Endothelial cell of umbilical vein (primary cell): ENCODE data around the gene THRSP. TPM values are rescaled to one million over a fixed set of nuclear protein-coding genes. Genes with fewer than 3 reads are reported as not detected.

ENCODE experiments used
- BruUV-seq: library from RNA; stranded (reverse); fragments of 400-500 nt; replicated peaks from 2 replicates; lab custom pipeline; 2021; lab: Mats Ljungman, UMichigan
- CTCF ChIA-PET: fragments of 300-600, 350-600 bp; sonication (Branson Sonifier 250); formaldehyde crosslinking; loops from one replicate; lab custom pipeline; 2021; ENCODE audit warnings: antibody characterized with exemption, inconsistent platforms; lab: Charles Lee
- POLR2A ChIA-PET: fragments of 300-600, 350-600 bp; sonication (Branson Sonifier 250); formaldehyde crosslinking; loops from one replicate; lab custom pipeline; 2021; ENCODE audit warnings: antibody characterized with exemption, inconsistent platforms; lab: Charles Lee
- DNase-seq: peaks from one replicate; pipeline ENCODE4 v3.0.0-alpha.2; 2011; ENCODE audit warnings: low read depth, low spot score
- FAIRE-seq: peaks from 2 replicates; lab custom pipeline; 2011; peaks lifted over from hg19 to GRCh38; lab: Jason Lieb, UNC
- H2AFZ ChIP-seq: 2 replicates; pipeline ENCODE4 v1.6.0; 2012; ENCODE audit warnings: low read depth, low read length, control low read depth, inconsistent platforms
- H3K27ac ChIP-seq: 2 replicates; pipeline ENCODE4 v1.5.1; 2011; ENCODE audit warnings: low read depth, mild to moderate bottlenecking, control low read depth, low read length, moderate library complexity; ENCODE audit not compliant: insufficient read depth
- H3K27me3 ChIP-seq, 2 experiments: 2 replicates each; pipeline versions ENCODE4 v1.6.0 to v1.6.1; 2011; ENCODE audit warnings: low read length in 2 of 2, mixed read lengths in 1 of 2; ENCODE audit not compliant: control insufficient read depth in 2 of 2, insufficient read depth in 2 of 2
- H3K36me3 ChIP-seq, 2 experiments: 2 replicates in 1 of 2; 3 replicates in 1 of 2; pipeline ENCODE4 v1.5.1; 2011; ENCODE audit warnings: low read length in 2 of 2, mild to moderate bottlenecking in 1 of 2, moderate library complexity in 1 of 2; ENCODE audit not compliant: control insufficient read depth in 2 of 2, insufficient read depth in 2 of 2; ENCODE audit errors: extremely low read depth in 1 of 2
- H3K4me1 ChIP-seq: 3 replicates; pipeline ENCODE4 v1.5.1; 2011; ENCODE audit warnings: mild to moderate bottlenecking, low read length; ENCODE audit not compliant: control insufficient read depth, insufficient read depth; ENCODE audit errors: extremely low read depth
- H3K4me2 ChIP-seq: 2 replicates; pipeline ENCODE4 v1.6.1; 2011; ENCODE audit warnings: low read length, control low read depth, mixed read lengths; ENCODE audit not compliant: insufficient read depth
- H3K4me3 ChIP-seq, 3 experiments: fragments of 200-600 bp in 1 of 3; sonication (generic), shearing (Covaris generic) in 1 of 3; replicated peaks in 1 of 3; 2 replicates each; pipeline ENCODE4 v1.5.1; 2011 to 2016; ENCODE audit warnings: control low read depth in 3 of 3, low read length in 3 of 3, mild to moderate bottlenecking in 2 of 3, inconsistent platforms in 1 of 3, low read depth in 1 of 3, moderate library complexity in 1 of 3; ENCODE audit not compliant: insufficient read depth in 1 of 3
- H3K79me2 ChIP-seq: 2 replicates; pipeline ENCODE4 v1.6.0; 2012; ENCODE audit warnings: low read length, inconsistent platforms; ENCODE audit not compliant: control insufficient read depth, insufficient read depth
- H3K9ac ChIP-seq: replicated peaks from 2 replicates; pipeline ENCODE3; 2011; ENCODE audit warnings: low read length, control low read depth; ENCODE audit not compliant: insufficient read depth; ENCODE audit errors: extremely low read depth
- H3K9me1 ChIP-seq: replicated peaks from 3 replicates; pipeline ENCODE4 v1.6.0; 2011; ENCODE audit warnings: mild to moderate bottlenecking, low read length; ENCODE audit not compliant: control insufficient read depth, insufficient read depth; ENCODE audit errors: extremely low read depth
- H3K9me3 ChIP-seq: replicated peaks from 2 replicates; pipeline ENCODE4 v1.5.1; 2012; ENCODE audit warnings: low read length, inconsistent platforms; ENCODE audit not compliant: control insufficient read depth, insufficient read depth
- H4K20me1 ChIP-seq: replicated peaks from 2 replicates; pipeline ENCODE3; 2011; ENCODE audit warnings: mild to moderate bottlenecking, low read length; ENCODE audit not compliant: control insufficient read depth, insufficient read depth; ENCODE audit errors: extremely low read depth
- EZH2 ChIP-seq: IDR thresholded peaks from 2 replicates; pipeline ENCODE4 v1.6.1; 2012; ENCODE audit warnings: borderline replicate concordance, low read depth, mild to moderate bottlenecking, moderate library complexity, low read length, inconsistent platforms; ENCODE audit not compliant: severe bottlenecking
- FOS ChIP-seq: IDR thresholded peaks from 2 replicates; pipeline ENCODE4 v1.6.1; 2011; ENCODE audit warnings: mild to moderate bottlenecking, low read length, moderate library complexity, borderline replicate concordance; ENCODE audit not compliant: insufficient read depth
- GATA2 ChIP-seq: IDR thresholded peaks from 2 replicates; pipeline ENCODE4 v1.7.0; 2011; ENCODE audit warnings: low read depth, mild to moderate bottlenecking, moderate library complexity, mixed read lengths, low read length; ENCODE audit not compliant: insufficient read length, insufficient read depth
- JUN ChIP-seq: IDR thresholded peaks from 2 replicates; pipeline ENCODE4 v1.6.1; 2011; ENCODE audit warnings: borderline replicate concordance, low read depth; ENCODE audit not compliant: insufficient read length, insufficient read depth
- MYC ChIP-seq: IDR thresholded peaks from one replicate; pipeline ENCODE4 v1.6.1; 2011; ENCODE audit warnings: mild to moderate bottlenecking, low read depth, low read length
- POLR2A ChIP-seq: IDR thresholded peaks from 2 replicates; pipeline ENCODE4 v1.6.1; 2012; ENCODE audit warnings: low read depth, mild to moderate bottlenecking, control low read depth, low read length
- POLR2AphosphoS5 ChIP-seq: IDR thresholded peaks from 2 replicates; pipeline ENCODE4 v1.6.1; 2012; ENCODE audit warnings: low read depth, mild to moderate bottlenecking, control low read depth, low read length, moderate library complexity; ENCODE audit not compliant: insufficient read depth
- dilution Hi-C: fragments of 300-500 bp; cut with MboI; formaldehyde crosslinking; loops from one replicate; pipeline ENCODE4 v1.15.0; 2019; ENCODE audit warnings: low sequenced_read_pairs; ENCODE audit not compliant: extremely low pct_ligation_motif_present
- intact Hi-C: fragments of 100-400 bp; cut with micrococcal nuclease; formaldehyde crosslinking; loops from one replicate; pipeline ENCODE4 v1.10.0; 2022
- polyA plus RNA-seq, 4 experiments: library from polyadenylated mRNA; depleted of rRNA in 3 of 4; stranded (reverse) in 3 of 4; unstranded in 1 of 4; fragments of >200 nt; gene quantifications; 2 replicates each; pipeline versions ENCODE4 v1.2.1 to v1.2.3, GENCODE V29; 2011 to 2012; ENCODE audit warnings: missing spikeins in 1 of 4
- total RNA-seq: library from RNA; stranded (reverse); gene quantifications from 2 replicates; pipeline ENCODE4 v1.2.3, GENCODE V29; 2021
- TF ChIP-seq, protein P1 (sequence below): IDR thresholded peaks from 2 replicates; pipeline ENCODE4 v1.6.1; 2011; ENCODE audit not compliant: insufficient read depth, insufficient read length
- TF ChIP-seq, protein P2 (sequence below), 2 donors: IDR thresholded peaks; 1 replicate in 1 of 2; 2 replicates in 1 of 2; pipeline ENCODE4 v1.5.1; 2011; ENCODE audit warnings: low read length in 2 of 2, mild to moderate bottlenecking in 2 of 2, moderate library complexity in 2 of 2, control low read depth in 1 of 2, inconsistent platforms in 1 of 2, low read depth in 1 of 2; ENCODE audit not compliant: insufficient read depth in 1 of 2; ENCODE audit errors: extremely low read depth in 1 of 2

THRSP gene
- total and polyA plus RNA-seq, 2 donors (not counting 3 experiments of a cell fraction or from before 2014, with no cell fraction given): not detected

- ChIA-PET POLR2A (no interaction called here), CTCF (interaction anchor here (4.3 kb wide), 1 partner anchor 12 kb away, joined by 34 read pairs; no protein-coding TSS in a partner anchor)
- Histone ChIP-seq H4K20me1 (no peaks in the 10 kb centered on the region), H3K27me3 (no peaks in the 10 kb centered on the region), H3K9me3 (no peaks in the 10 kb centered on the region), H3K4me1 (peaks cover 13% of the 10 kb centered on the region), H3K9me1 (no peaks in the 10 kb centered on the region), H3K36me3 (no peaks in the 10 kb centered on the region), H3K27ac (no peak overlapping the region), H3K4me3 (no peak overlapping the region), H3K4me2 (no peak overlapping the region), H3K9ac (no peak overlapping the region), H2AFZ (no peak overlapping the region), H3K79me2 (no peaks in the 10 kb centered on the region)
- FAIRE-seq (no peak), DNase-seq (no peak)
- TF ChIP-seq JUN: no peak
- no peak for TF ChIP-seq POLR2AphosphoS5
- no peak for TF ChIP-seq GATA2
- no peak for TF ChIP-seq EZH2
- no peak for TF ChIP-seq MYC
- no peak for TF ChIP-seq FOS
- TF ChIP-seq, protein P1, sequence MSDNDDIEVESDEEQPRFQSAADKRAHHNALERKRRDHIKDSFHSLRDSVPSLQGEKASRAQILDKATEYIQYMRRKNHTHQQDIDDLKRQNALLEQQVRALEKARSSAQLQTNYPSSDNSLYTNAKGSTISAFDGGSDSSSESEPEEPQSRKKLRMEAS: no peak
- TF ChIP-seq POLR2A: no peak
- TF ChIP-seq, protein P2, sequence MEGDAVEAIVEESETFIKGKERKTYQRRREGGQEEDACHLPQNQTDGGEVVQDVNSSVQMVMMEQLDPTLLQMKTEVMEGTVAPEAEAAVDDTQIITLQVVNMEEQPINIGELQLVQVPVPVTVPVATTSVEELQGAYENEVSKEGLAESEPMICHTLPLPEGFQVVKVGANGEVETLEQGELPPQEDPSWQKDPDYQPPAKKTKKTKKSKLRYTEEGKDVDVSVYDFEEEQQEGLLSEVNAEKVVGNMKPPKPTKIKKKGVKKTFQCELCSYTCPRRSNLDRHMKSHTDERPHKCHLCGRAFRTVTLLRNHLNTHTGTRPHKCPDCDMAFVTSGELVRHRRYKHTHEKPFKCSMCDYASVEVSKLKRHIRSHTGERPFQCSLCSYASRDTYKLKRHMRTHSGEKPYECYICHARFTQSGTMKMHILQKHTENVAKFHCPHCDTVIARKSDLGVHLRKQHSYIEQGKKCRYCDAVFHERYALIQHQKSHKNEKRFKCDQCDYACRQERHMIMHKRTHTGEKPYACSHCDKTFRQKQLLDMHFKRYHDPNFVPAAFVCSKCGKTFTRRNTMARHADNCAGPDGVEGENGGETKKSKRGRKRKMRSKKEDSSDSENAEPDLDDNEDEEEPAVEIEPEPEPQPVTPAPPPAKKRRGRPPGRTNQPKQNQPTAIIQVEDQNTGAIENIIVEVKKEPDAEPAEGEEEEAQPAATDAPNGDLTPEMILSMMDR (IDR thresholded peaks at IDR 0.05; ENCODE audit: extremely low read depth in 1 of 2, insufficient read depth in 1 of 2, low read depth in 1 of 2, low read length in 2 of 2): no peak
- dilution Hi-C loops: no loop called here
- intact Hi-C loops: no loop called here
- BruUV-seq: no TSS peak
Observed at GRCh38 chr11:78033040-78033439, 30.6 kb upstream of the THRSP start.
